Transverse colon (tissue), 4 donors: ENCODE data around the gene RASAL2. TPM values are rescaled to one million over a fixed set of nuclear protein-coding genes. Genes with fewer than 3 reads are reported as not detected.

Source experiments
- DNase-seq: peaks from one replicate; pipeline ENCODE4 v3.0.0-alpha.2; 2019
- H3K27ac ChIP-seq, 4 donors: fragments of 200-600 bp; sonication (generic); 2 replicates each; pipeline ENCODE4 v1.5.1; 2016 to 2018; ENCODE audit warnings: inconsistent platforms in 4 of 4
- H3K27me3 ChIP-seq: fragments of 200-600 bp; sonication (generic); 2 replicates; pipeline ENCODE4 v1.5.1; 2017; ENCODE audit warnings: inconsistent platforms
- H3K36me3 ChIP-seq, 4 donors: fragments of 200-600 bp; sonication (generic); 2 replicates each; pipeline ENCODE4 v1.5.1; 2017 to 2019; ENCODE audit warnings: inconsistent platforms in 4 of 4
- H3K4me1 ChIP-seq, 4 donors: fragments of 200-600 bp; sonication (generic); 2 replicates each; pipeline ENCODE4 v1.5.1; 2017 to 2020; ENCODE audit warnings: inconsistent platforms in 4 of 4
- H3K4me3 ChIP-seq, 4 donors: fragments of 200-600 bp; sonication (generic); 1 replicate in 1 of 4; 2 replicates in 3 of 4; pipeline versions ENCODE4 v1.5.1 to v1.6.1; 2017 to 2019; ENCODE audit warnings: inconsistent platforms in 4 of 4
- H3K9me3 ChIP-seq, 2 donors: fragments of 200-600 bp; sonication (generic); 2 replicates each; pipeline ENCODE4 v1.5.1; 2017 to 2019; ENCODE audit warnings: inconsistent platforms in 2 of 2
- EP300 ChIP-seq: sonication (generic); formaldehyde crosslinking; IDR thresholded peaks from one replicate; pipeline ENCODE4 v1.6.1; 2017; ENCODE audit warnings: antibody characterized with exemption, low read depth
- POLR2A ChIP-seq: fragments of 450-650 bp; IDR thresholded peaks from one replicate; pipeline ENCODE4 v1.6.1; 2016; ENCODE audit warnings: antibody characterized with exemption, mild to moderate bottlenecking, moderate library complexity
- POLR2AphosphoS5 ChIP-seq, 3 donors: sonication (generic); formaldehyde crosslinking; IDR thresholded peaks; one replicate each; pipeline ENCODE4 v1.6.1; 2016; ENCODE audit warnings: antibody characterized with exemption in 3 of 3
- WGBS, 2 donors: methylation state at CpG; one replicate each; pipeline ENCODE4 v1.1.5; 2018; ENCODE audit warnings: low coverage in 1 of 2; 5-methylcytosine and 5-hydroxymethylcytosine counted together
- in situ Hi-C, 4 donors: fragments of 200-750 bp; cut with MboI; loops; one replicate each; pipeline versions ENCODE4 v1.15.0 to v1.15.1; 2017; ENCODE audit warnings: low sequenced_read_pairs in 3 of 4, low pct_ligation_motif_present in 1 of 4, low pct_unique_long_range_greater_than_20kb in 1 of 4
- intact Hi-C: fragments of 100-400 bp; cut with DNase I; formaldehyde crosslinking; loops from one replicate; pipeline ENCODE4 v1.15.1; 2023; ENCODE audit warnings: low total_unique reads
- total RNA-seq, 4 donors: library from RNA; depleted of rRNA; stranded (reverse); fragments of >200 nt; gene quantifications; one replicate each; pipeline ENCODE4 v1.1.0, GENCODE V29; 2016
- TF ChIP-seq, protein P1 (sequence below), 5 experiments: fragments of 200-600 bp in 3 of 5; fragments of 450-650 bp in 2 of 5; sonication (generic) in 3 of 5; IDR thresholded peaks; 1 replicate in 2 of 5; 2 replicates in 3 of 5; pipeline ENCODE4 v1.5.1; 2016 to 2017; ENCODE audit warnings: antibody characterized with exemption in 5 of 5, inconsistent platforms in 3 of 5, mild to moderate bottlenecking in 2 of 5, moderate library complexity in 1 of 5

RASAL2 gene
- total RNA-seq, 4 donors from 2014 or later: 13.1 to 26.1 (median 19.8) TPM

DNA sequence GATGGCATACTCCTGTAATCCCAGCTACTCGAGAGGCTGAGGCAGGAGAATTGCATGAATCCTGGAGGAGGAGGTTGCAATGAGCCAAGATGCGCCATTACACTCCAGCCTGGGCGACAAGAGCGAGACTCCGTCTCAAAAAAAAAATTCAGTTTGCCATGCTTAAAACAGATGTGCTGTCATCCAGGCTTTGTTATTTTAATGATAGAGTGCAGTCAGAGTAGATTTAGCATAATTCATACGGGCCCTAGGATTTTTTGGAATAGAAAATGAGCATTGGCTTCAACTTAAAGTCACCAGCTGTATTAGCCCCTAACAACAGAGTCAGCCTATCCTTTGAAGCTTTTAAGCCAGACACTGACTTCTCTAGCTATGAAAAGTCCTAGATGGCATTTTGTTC lies 124.6 kb downstream of the RASAL2 start:
- DNase-seq: no peak
- Histone ChIP-seq H3K4me3 (no peak overlapping the region), H3K27me3 (no peaks in the 10 kb centered on the region), H3K36me3 (no peaks in the 10 kb centered on the region), H3K4me1 (no peaks in the 10 kb centered on the region), H3K27ac (no peak overlapping the region), H3K9me3 (no peaks in the 10 kb centered on the region)
- in situ Hi-C loops (no loop called here), intact Hi-C loops (no loop called here)
- TF ChIP-seq EP300: no peak
- TF ChIP-seq POLR2AphosphoS5 (IDR thresholded peaks at IDR 0.05): no peak
- TF ChIP-seq, protein P1, sequence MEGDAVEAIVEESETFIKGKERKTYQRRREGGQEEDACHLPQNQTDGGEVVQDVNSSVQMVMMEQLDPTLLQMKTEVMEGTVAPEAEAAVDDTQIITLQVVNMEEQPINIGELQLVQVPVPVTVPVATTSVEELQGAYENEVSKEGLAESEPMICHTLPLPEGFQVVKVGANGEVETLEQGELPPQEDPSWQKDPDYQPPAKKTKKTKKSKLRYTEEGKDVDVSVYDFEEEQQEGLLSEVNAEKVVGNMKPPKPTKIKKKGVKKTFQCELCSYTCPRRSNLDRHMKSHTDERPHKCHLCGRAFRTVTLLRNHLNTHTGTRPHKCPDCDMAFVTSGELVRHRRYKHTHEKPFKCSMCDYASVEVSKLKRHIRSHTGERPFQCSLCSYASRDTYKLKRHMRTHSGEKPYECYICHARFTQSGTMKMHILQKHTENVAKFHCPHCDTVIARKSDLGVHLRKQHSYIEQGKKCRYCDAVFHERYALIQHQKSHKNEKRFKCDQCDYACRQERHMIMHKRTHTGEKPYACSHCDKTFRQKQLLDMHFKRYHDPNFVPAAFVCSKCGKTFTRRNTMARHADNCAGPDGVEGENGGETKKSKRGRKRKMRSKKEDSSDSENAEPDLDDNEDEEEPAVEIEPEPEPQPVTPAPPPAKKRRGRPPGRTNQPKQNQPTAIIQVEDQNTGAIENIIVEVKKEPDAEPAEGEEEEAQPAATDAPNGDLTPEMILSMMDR (IDR thresholded peaks at IDR 0.05): no peak
- no peak for TF ChIP-seq POLR2A
- 89 to 92% methylated on average over 6 of the region's 6 CpGs for WGBS, 2 donors

DNA sequence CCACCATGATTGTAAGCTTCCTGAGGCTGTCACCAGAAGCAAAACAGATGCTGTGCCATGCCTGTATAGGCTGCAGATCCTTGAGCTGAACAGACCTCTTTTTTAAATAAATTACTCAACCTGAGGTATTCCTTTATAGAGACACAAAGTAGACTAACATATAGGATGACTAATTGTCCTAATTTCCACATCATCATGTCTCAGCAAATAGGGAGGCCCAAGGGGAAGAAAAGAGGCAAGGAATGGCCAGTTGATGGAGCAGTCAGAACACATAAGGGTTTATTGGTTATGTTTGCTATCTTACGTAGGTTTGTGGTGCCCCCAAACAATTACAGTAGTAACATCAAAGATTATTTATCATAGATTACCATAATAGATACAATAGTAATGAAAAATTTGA lies 126.2 kb downstream of the RASAL2 start:
- Histone ChIP-seq H3K36me3 (no peaks in the 10 kb centered on the region), H3K27ac (no peak overlapping the region), H3K4me1 (no peaks in the 10 kb centered on the region), H3K27me3 (no peaks in the 10 kb centered on the region), H3K4me3 (no peak overlapping the region), H3K9me3 (no peaks in the 10 kb centered on the region)
- TF ChIP-seq POLR2A: no peak
- TF ChIP-seq, protein P1 (IDR thresholded peaks at IDR 0.05): no peak
- no peak for TF ChIP-seq POLR2AphosphoS5 (IDR thresholded peaks at IDR 0.05)
- TF ChIP-seq EP300: no peak
- intact Hi-C loops: no loop called here
- 86 to 91% methylated on average over 1 of the region's 1 CpG for WGBS, 2 donors
- DNase-seq: no peak
- in situ Hi-C loops: no loop called here

DNA sequence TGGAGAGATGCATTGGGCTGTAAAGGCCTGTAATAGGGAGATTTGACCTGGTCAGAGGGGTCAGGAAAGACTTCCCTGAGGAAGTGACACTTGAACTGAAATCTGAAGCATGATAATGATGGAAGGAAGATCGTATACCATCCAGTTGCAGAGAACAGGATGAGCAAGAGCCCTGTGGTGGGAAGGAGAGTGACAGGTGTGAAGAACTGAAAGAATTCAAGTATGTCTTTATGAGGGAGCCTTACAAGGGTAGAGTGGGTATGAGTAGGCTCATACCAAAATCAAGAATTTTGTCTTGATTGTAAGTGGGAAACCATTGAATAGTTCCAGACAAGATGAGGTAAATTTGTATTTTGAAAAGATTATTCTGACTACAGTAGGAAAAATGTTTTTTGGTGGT lies 129.4 kb downstream of the RASAL2 start:
- no peaks in the 10 kb centered on the region for H3K36me3 ChIP-seq
- 80 to 85% methylated on average over 1 of the region's 1 CpG for WGBS, 2 donors
- no peak overlapping the region for H3K4me3 ChIP-seq
- in situ Hi-C loops (no loop called here), intact Hi-C loops (no loop called here)
- H3K9me3 ChIP-seq: no peaks in the 10 kb centered on the region
- TF ChIP-seq POLR2A: no peak
- TF ChIP-seq, protein P1 (IDR thresholded peaks at IDR 0.05): no peak
- no peak for DNase-seq
- no peaks in the 10 kb centered on the region for H3K27me3 ChIP-seq
- no peaks in the 10 kb centered on the region for H3K4me1 ChIP-seq
- no peak overlapping the region for H3K27ac ChIP-seq

DNA sequence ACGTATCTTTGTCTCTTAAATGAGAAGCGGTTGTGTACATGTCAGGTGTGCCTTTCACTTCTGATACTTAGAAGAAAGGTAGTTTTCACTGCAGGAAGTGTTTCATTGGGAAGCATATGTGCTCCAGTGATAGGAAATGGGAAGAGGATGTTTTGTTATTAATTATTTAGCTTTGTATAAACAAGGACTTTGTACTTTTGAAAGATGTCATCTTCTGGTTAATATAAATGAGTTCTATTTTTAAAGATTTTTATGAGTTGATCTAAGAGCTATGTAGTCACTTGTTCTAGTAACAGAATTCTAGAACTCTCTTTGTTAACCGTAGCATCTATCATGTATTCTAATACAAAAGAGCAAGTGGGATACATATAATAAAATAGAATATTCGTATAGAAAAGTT lies 130.5 kb downstream of the RASAL2 start:
- no peak for DNase-seq
- Histone ChIP-seq H3K27ac (no peak overlapping the region), H3K36me3 (no peaks in the 10 kb centered on the region), H3K9me3 (no peaks in the 10 kb centered on the region), H3K4me1 (no peaks in the 10 kb centered on the region), H3K27me3 (no peaks in the 10 kb centered on the region), H3K4me3 (no peak overlapping the region)
- 56 to 62% methylated on average over 4 of the region's 4 CpGs for whole genome bisulfite sequencing, 2 donors
- in situ Hi-C loops: no loop called here
- TF ChIP-seq POLR2AphosphoS5 (IDR thresholded peaks at IDR 0.05): no peak
- no peak for TF ChIP-seq EP300
- TF ChIP-seq POLR2A: no peak
- TF ChIP-seq, protein P1 (IDR thresholded peaks at IDR 0.05): no peak
- intact Hi-C loops: no loop called here
